GM06990 (cell line): Measurements from ENCODE around the gene TMEM209.
"Not testable (repeated sequence)": the region's sequence is repeated elsewhere in the genome, so short reads cannot be mapped to it uniquely, and the experiment has no call there.

Experiments
- DNase-seq: peaks from one replicate; pipeline ENCODE4 v3.0.0-alpha.2; 2011; ENCODE audit not compliant: insufficient read length; ENCODE audit errors: extremely low read depth
- H3K27me3 ChIP-seq: replicated peaks from 2 replicates; pipeline ENCODE4 v1.6.0; 2011; ENCODE audit warnings: low read length; ENCODE audit not compliant: control insufficient read depth, insufficient read depth
- H3K36me3 ChIP-seq: 2 replicates; pipeline ENCODE4 v1.5.1; 2011; ENCODE audit warnings: low read length; ENCODE audit not compliant: control insufficient read depth, insufficient read depth
- H3K4me3 ChIP-seq: replicated peaks from 2 replicates; pipeline ENCODE4 v1.5.1; 2011; ENCODE audit warnings: low read depth, mild to moderate bottlenecking, control low read depth, low read length
- CTCF ChIP-seq: IDR thresholded peaks from 2 replicates; pipeline ENCODE4 v1.5.1; 2011; ENCODE audit warnings: low read length, control low read depth, mild to moderate bottlenecking, inconsistent platforms; ENCODE audit not compliant: insufficient read depth, poor library complexity, severe bottlenecking

Gene TMEM209

GRCh38 chr7:130146693-130147405, 58.4 kb downstream of the TMEM209 start:
- DNase-seq, result no peak
- no peaks in the 10 kb centered on the region for H3K27me3 ChIP-seq
- no peak overlapping the region for H3K4me3 ChIP-seq
- H3K36me3 ChIP-seq, result no peaks in the 10 kb centered on the region
- no peak for TF ChIP-seq CTCF

GRCh38 chr7:130146142-130146541, 59.1 kb downstream of the TMEM209 start:
- H3K4me3 ChIP-seq, DNase-seq, H3K27me3 ChIP-seq, H3K36me3 ChIP-seq: not testable (repeated sequence)

- DNase-seq, result no peak
- H3K4me3 ChIP-seq, result no peak overlapping the region
- H3K36me3 ChIP-seq, result no peaks in the 10 kb centered on the region
- TF ChIP-seq CTCF, result no peak
- H3K27me3 ChIP-seq, result no peaks in the 10 kb centered on the region
Observed at GRCh38 chr7:130145424-130146100, 59.6 kb downstream of the TMEM209 start.

- H3K27me3 ChIP-seq, result no peaks in the 10 kb centered on the region
- no peak for DNase-seq
- H3K36me3 ChIP-seq, result no peaks in the 10 kb centered on the region
- TF ChIP-seq CTCF, result no peak
- no peak overlapping the region for H3K4me3 ChIP-seq
Observed at GRCh38 chr7:130144312-130145171, 60.7 kb downstream of the TMEM209 start.

GRCh38 chr7:130143986-130144311, 61.3 kb downstream of the TMEM209 start:
- no peak for DNase-seq
- H3K27me3 ChIP-seq, result no peaks in the 10 kb centered on the region
- TF ChIP-seq CTCF, result no peak
- no peaks in the 10 kb centered on the region for H3K36me3 ChIP-seq
- H3K4me3 ChIP-seq, result no peak overlapping the region

- no peak for DNase-seq
- Histone ChIP-seq H3K4me3 (no peak overlapping the region), H3K27me3 (no peaks in the 10 kb centered on the region), H3K36me3 (no peaks in the 10 kb centered on the region)
- TF ChIP-seq CTCF, result no peak
Observed at GRCh38 chr7:130143334-130143732, 61.9 kb downstream of the TMEM209 start.
